LHCN-M2 (cell line): ENCODE results near the gene GPR137C. TPM values are rescaled to one million over a fixed set of nuclear protein-coding genes. Genes with fewer than 3 reads are reported as not detected.
"Not testable (repeated sequence)": the region's sequence is repeated elsewhere in the genome, so short reads cannot be mapped to it uniquely, and the experiment has no call there.

Experiments used
- DNase-seq: peaks from one replicate; pipeline ENCODE4 v3.0.0-alpha.2; 2012; ENCODE audit warnings: low read depth
- total RNA-seq: library from RNA; depleted of rRNA; stranded (reverse); fragments of >200 nt; gene quantifications from 2 replicates; pipeline ENCODE4 v1.2.3, GENCODE V29; 2014

Gene GPR137C
- total RNA-seq, 1 experiment from 2014 or later: 1.7 TPM

DNA sequence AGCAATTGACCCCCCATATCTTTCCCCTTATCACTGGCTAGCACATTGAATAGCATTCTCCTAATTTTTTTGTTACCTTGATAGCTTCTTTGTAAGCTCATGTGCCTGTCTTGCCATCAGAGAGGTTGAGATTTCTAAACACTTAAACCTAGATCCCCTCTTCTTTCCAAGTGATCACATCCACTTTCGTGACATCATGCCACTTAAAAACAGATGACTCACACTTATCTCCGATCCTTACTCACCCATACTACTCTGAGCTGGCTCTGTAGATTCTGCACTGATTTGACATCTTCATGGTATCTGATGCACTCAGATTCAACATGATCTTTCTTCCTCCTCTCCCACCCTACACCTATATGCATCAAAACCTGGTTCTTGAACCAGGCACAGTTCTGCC lies 10.5 kb downstream of the GPR137C start:
- peak; percentile 72 for DNase-seq

DNA sequence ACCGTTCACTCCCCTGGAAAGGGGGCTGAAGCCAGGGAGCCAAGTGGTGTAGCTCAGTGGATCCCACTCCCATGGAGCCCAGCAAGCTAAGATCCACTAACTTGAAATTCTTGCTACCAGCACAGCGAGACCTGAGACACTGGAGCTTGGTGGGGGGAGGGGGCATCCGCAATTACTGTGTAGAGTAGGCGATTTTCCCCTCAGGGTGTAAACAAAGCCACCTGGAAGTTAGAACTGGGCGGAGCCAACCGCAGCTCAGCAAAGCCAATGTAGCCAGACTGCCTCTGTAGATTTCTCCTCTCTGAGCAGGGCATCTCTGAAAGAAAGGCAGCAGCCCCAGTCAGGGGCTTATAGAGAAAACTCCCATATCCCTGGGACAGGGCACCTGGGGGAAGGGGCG lies 15.8 kb downstream of the GPR137C start:
- DNase-seq: not testable (repeated sequence)

DNA sequence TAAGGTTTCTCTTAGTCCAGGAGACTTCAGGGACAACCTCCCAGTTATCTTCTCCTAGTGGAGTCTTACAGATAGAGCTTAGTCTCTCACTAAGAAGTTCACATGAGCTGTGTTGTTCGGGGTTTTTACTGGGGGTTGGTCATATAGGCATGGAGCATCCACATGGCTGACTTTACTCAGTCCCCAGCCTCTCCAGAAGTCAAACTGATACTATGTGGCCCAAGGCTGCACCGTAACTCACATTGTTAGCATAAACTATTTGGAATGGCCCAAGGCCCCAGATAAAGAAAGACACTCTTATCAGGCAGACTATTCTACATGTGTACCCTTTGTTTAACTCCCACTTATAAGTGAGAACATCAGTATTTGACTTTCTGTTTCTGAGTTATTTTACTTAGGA lies 23.2 kb downstream of the GPR137C start:
- DNase-seq: no peak

DNA sequence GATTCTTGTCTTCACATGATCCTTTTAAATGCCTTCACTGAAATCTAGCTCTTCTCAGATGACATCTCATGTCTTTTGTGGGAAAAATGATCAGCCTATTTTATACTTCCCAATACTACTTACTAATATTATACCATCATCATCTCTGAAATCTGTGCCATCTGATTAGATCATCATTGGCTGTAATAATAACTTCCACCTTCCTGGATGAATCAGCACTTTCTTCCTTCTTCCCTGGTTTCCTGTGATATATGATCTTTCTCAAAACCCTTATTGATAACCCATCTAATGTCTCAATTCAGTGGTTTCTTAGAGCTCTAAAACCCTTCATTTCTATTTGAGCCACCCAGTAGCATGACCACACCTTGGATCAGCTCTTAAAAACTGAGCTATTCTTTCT lies 30.9 kb downstream of the GPR137C start:
- no peak for DNase-seq

DNA sequence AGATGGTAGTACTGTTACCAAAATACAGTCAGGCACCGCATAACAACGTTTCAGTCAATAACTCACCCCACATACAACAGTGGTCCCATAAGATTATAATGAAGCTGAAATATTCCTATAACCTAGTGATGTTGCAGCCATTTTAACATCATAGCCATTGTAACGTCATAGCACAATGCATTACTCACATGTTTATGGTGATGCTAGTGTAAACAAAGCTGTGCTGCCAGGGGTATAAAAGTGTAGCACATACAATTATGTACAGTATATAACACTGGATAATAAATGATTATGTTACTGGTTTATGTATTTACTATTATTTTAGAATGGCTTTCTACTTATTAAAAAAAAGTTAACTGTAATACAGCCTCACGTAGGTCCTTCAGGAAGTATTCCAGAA lies 37.0 kb downstream of the GPR137C start:
- DNase-seq: no peak

DNA sequence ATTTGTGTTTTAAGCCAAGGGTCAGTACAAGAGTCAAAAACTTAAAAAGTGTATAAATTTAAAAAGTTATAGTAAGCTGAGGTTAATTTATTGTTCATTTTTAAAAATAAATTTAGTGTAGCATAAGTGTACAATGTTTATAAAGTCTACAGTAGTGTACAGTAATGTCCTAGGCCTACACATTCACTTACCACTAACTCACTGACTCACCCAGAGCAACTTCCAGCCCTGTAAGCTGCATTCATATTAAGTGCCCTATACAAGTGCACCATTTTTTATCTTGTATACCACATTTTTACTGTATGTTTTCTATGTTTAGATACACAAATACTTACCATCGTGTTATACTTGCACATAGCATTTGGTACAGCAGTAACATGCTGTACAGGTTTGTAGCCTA lies 37.7 kb downstream of the GPR137C start:
- no peak for DNase-seq

DNA sequence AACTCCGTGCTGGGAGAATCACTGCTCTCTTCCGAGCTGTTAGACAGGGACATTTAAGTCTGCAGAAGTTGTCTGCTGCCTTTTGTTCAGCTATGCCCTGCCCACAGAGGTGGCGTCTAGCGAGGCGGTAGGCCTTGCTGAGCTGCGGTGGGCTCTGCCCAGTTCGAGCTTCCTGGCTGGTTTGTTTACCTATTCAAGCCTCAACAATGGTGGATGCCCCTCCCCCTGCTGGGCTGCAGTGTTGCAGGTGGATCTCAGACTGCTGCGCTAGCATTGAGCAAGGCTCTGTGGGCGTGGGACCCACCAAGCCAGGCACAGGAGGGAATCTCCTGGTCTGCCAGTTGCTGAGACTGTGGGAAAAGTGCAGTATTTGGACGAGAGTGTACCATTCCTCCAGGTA lies 43.7 kb downstream of the GPR137C start:
- no peak for DNase-seq

DNA sequence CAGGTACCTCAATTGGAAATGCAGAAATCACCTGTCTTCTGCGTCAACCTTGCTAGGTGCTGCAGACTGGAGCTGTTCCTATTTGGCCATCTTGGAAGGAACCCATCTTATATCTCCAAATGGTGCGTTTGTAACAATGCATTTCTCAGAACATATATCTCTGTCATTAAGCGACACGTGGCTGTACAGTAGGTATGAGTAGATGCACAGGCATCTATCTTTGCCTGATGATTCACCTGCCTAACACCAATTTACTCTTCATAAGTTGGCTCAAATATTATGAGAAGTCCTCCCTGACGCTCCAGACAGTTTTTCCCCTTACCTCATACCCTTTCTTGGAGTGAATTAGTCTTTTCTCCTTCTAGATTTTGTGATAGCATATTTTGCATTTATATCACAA lies 44.2 kb downstream of the GPR137C start:
- DNase-seq: no peak

DNA sequence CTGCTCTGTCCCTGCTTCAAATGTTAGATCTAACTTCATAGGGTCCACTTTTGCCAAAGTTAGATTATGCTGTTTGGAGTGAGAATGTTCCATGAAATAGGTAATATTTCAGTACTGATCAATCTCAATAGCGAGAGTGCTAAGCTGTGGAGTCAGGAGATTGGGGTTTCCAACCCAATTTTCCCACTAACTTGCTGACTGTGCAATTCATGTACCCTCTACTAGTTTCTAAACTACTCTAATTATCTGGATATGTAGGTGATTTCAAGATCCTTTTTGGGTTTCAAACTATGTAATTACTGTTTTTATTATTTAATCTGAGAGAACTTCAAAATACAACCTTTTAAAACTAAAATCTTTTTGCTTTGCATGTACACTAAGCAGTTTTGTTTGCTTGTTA lies 45.9 kb downstream of the GPR137C start:
- DNase-seq: no peak

DNA sequence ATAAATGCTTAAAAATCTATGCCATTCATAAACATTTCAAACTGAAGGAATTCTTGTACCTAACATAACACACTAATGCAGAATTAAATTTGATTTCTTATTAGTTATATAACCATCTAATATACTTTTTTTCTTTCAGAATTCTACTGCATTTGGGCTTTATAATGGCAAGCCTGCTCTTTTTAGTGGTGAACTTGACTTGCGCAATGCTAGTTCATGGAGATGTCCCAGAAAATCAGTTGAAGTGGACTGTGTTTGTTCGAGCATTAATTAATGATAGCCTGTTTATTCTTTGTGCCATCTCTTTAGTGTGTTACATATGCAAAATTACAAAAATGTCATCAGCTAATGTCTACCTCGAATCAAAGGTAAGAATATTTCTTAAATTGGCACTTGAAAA lies 47.3 kb downstream of the GPR137C start:
- no peak for DNase-seq

DNA sequence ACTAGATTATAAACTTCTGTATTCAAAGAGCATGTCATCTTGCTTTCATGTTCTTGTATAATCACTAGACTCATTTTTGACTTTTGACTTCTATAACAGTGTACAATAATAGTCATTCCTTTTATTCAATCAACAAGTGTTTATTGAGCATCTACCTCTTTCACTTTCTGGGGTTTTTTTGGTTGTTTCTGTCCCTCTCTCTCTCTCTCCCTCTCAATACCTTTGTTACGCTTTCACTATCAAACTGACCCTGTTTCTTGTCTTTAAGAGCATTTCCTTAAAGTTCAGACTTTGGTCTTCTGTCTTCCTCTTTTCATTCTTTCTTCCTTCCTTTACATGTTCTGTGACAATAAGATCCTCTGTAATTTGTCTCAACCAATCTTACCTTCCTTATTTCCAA lies 49.5 kb downstream of the GPR137C start:
- DNase-seq: no peak

DNA sequence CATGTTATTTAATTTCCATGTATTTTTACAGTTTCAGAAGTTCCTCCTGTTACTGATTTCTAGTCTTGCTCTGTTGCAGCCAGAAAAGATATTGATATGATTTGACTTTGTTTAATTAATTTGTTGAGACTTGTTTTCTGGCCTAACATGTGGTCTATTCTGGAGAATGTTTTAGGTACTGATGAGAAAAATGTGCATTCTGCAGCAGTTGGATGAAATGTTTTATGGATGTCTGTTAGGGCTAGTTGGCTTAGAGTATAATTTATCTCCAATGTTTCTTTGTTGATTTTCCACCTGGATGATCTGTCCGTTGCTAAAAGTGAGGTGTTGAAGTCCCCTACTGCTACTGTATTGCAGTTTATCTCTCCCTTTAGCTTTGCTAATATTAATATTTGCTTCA lies 54.4 kb downstream of the GPR137C start:
- no peak for DNase-seq

DNA sequence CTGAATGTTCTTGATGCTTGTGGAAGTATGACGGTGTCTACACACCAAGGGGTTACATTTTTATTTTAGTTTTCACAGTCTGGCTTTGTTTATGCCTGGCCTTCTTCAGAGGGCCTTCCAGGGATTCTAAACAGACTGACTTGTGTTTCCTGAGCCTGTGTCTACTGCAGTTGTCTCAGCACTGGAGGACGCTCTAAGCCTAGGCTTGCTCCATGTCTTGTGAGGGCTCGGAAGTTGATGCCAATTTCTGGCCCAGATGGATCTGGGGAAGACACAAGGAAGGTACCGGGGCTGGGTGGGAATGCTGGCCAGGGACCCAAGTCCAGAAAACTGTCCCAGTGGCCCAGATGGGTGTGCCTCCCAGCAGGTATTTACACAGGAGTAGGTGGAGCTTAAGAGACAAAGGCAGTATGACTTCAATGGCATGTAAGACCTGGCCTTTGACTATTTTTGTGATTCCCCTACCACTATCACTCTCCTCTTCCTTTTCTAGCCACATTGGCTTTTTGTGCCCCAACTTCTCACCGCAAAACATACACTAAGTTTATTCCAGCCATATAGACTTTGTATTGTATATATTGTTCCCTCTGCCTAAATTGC lies 56.9 kb downstream of the GPR137C start:
- DNase-seq: no peak

DNA sequence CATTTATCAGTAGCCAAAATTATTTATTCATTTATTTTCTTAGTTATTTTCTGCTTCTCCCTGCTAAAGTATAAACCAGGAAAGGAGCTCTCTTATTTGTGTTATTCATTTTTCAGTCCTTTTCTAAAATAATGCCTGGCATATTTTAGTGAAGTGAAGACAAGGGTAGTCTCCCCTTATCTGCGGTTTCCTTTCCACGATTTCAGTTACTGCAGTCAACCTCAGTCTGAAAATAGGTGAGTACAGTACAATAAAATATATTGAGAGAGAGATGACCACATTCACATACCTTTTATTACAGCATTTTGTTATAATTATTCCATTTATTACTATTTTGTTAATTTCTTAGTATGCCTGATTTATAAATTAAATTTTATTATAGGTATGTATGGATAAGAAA lies 57.6 kb downstream of the GPR137C start:
- no peak for DNase-seq

DNA sequence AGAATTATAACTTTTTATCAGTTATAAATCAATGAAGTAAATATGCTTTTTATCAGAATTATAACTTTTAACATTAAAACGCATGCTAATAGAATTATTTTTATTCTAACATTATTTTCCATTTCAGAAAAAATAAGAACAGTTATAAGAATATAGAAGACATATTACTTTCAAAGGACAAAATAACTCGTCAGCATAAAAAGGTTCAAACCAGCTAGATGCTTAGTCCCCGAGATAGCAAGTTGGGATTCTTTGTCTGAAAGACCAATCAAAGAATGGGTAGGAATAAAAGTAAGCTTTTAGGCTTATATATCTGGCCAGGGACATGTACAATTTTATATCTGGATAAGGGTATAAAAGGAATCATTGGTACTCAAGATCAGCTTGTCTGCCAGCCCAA lies 66.0 kb downstream of the GPR137C start:
- DNase-seq: no peak

DNA sequence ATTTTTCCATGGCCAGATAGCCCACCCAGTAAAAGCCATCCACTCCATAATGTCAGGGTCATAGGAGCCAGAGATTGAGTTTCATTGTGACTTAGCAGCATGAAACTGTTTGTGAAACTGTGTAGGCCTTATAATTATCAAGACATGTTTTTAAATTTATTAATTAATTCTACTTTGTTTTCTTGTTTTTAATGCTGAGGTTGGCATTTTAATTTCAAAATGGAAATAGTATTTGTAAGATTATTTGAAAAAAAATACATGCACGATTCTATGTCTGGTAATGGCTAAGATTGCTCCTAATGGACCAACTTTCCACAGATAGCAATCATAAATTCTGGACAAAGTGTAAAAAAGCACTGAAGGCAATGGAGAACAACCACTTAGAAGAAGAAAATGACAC lies 67.1 kb downstream of the GPR137C start:
- DNase-seq: no peak

DNA sequence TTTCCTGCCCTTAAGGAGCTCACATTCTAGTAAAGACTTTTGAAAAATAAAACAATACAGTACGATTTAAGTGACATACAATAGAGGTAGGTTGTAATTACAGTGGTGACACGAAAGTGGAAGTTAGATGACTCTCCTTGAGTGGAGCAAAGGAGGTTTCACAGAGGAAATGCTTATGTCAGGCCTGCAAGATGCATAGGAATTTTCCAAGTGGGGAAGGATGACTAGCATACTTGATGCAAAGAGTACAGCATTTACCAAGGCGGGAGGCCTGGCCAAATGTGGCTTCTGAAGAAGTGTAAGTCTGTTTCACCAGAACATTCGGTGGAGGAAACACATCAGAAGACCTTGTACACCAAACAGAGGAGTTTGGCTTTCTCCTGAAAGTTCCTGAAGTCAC lies 87.5 kb downstream of the GPR137C start:
- no peak for DNase-seq

DNA sequence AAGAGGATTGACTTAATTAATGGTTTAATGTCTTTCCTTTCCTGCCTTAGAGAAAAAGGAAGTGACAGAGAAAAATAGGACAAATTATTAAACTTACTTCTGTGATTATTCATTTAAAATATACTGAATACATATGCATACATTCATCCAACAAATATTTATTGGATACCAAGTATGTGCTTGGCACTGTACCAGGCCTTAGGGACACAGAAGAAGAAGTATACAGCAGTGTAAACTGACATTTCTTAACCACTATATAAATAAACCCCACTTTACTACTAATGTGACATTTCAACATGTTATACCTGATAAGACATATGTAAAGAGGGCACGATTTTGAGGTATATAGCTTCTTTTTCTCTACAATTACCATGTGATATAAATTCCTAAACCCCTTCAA lies 89.1 kb downstream of the GPR137C start:
- no peak for DNase-seq

DNA sequence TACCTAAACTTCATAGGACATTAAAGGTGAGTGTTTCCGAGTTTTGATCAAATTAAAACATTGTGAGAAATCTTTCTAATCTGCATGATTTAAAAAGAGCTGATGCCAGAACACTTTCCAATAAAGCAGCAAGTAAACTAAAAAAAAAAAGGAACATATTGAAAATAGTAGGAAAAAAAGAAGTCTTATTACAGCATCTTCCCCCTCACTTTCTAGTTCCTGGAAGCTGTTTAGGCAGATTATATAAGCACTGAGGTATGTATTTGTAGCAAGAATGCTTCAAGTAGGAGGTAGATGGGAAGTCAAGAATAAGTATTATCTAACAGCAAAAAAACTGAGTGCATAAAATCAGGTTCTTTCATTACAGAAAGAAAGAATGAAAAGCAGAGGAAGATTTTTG lies 96.9 kb downstream of the GPR137C start:
- DNase-seq: no peak

DNA sequence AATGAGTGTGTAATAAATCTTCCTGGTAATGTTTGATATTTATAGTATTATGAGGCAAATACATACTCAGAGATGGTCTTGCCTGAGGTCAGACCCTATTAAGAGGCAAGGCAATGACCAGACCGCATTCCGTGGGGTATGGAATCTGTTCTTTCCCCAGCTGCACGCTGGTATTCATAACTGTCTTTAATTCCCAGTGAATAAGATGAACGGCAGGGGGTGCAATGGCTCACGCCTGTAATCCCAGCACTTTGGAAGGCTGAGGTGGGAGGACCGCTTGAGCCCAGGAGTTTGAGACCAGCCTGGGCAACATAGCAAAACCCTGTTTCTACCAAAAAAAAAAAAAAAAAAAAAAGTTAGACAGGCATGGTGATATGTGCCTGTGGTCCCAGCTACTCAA lies 98.1 kb downstream of the GPR137C start:
- no peak for DNase-seq

DNA sequence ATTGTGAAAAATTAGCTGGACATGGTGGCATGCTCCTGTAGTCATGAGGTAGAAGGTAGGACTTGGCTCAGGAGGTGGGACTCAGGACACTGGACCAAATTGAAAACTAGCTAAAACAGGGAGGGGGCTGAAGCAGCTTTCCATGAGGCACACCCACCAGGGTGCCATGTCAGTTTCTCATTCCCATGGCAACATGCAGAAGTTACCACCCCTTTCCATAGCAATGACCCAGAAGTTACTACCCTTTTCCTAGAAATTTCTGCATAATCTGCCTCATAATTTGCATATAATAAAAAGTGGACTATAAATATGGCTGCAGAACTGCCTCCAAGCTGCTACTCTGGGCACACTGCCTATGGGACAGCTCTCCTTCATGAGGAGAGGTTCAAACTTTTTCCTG lies 104.3 kb downstream of the GPR137C start:
- DNase-seq: no peak

DNA sequence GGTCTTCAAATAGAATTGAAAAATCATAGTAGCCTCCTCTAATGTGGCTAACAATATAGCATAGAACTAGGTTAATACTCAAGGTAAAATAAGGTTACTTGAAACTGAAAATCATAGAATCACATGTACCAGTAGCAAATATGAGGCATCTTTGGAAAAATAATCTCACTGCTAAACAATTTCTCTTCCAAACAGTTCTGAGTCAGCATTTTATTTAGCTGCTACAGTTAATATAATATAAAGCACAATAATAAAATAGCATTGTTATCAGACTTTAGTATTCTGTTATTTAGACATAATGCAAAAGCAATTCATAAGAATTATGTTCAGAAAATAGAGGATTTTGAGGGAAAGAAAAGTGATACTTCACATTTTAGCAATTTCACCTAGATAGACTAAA lies 107.7 kb downstream of the GPR137C start:
- no peak for DNase-seq

DNA sequence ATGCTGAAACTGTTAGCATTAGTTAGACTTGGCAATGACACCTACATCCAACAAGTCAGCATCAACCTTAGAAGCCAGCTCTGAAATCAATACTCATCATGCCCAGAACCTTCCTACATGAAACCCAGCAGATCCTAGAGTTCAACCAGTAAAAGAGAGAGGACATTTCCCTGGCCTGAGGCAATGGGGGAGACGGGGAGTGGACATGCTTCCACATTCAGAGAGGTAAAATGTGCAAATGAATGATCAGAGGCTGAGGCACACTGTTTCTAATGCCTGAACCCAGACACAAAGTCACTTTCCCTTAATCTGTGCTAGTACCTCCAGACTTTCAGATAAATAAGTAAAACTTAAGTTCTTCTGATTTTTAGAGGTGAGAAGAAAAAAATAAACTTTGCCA lies 108.2 kb downstream of the GPR137C start:
- DNase-seq: no peak

DNA sequence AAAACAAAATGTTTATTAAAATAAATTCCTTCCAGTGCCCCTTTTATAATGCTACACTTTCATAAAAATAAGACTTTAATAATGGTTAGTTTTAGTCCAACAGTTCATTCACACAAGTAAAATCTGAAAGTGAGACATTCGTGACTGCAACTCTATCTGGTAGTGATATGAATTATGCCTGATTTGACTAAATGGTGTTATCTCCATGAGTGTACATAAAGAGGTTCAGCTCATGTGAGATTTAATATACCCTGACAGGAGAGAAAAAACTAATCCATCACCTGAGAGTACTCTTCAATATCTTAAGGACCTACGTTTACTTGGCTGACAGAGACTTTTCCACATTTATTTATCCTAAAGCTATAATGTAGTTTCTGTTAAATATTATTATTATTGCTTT lies 108.7 kb downstream of the GPR137C start:
- no peak for DNase-seq

DNA sequence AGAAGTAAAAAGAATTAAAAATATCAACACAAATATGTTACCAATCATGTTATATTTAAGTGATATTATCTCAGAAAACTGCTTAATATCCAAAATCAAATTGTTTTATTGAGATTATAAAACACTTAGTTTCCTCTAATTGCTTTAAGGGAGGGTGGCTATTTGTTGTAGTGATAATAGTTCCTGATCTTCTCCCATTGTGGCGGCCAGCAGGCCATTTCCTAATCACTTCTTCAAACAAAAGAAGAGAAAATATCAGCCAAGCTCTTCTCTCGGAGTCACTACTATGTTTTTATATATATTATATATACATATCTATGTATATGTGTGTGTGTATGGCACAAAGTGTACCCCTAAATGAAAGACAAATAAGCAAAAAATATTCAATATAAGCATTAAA lies 111.2 kb downstream of the GPR137C start:
- DNase-seq: no peak
